K562 (cell line): Measurements from ENCODE around the gene SLC25A11. TPM values are rescaled to one million over a fixed set of nuclear protein-coding genes. Genes with fewer than 3 reads are reported as not detected.
A peak's percentile ranks its signal among the peaks of the same experiment; 100 is the strongest.

Source experiments
- ATAC-seq: fragments of 200-7000 bp; cut with Tn5 transposase; 3 replicates; pipeline ENCODE4 v1.9.1; 2020; ENCODE audit warnings: moderate library complexity
- BruUV-seq: library from RNA; stranded (reverse); fragments of 400-500 nt; replicated peaks from 2 replicates; lab custom pipeline; 2021; lab: Mats Ljungman, UMichigan
- CTCF ChIA-PET: fragments of 300-600 bp; formaldehyde crosslinking; extraction: SDS; loops from one replicate; lab custom pipeline; 2021; ENCODE audit warnings: low intra/inter-chr PET ratio; lab: Yijun Ruan, JAX
- POLR2A ChIA-PET: fragments of 300-600, 350-650 bp; sonication (Branson Sonifier 250); formaldehyde crosslinking; extraction: SDS; loops from one replicate; lab custom pipeline; 2021; ENCODE audit warnings: antibody characterized with exemption, inconsistent platforms; lab: Yijun Ruan, JAX
- DNase-seq, 4 experiments: peaks; one replicate each; pipeline versions ENCODE4 v3.0.0 to v3.0.0-alpha.2; 2011 to 2018; ENCODE audit warnings: low spot score in 3 of 4, mixed read lengths in 3 of 4; ENCODE audit errors: extremely low read depth in 1 of 4
- FAIRE-seq: peaks from 2 replicates; lab custom pipeline; 2011; peaks lifted over from hg19 to GRCh38; lab: Jason Lieb, UNC
- H2AFZ ChIP-seq: 2 replicates; pipeline ENCODE4 v1.6.0; 2011; ENCODE audit warnings: low read depth, low read length, control low read depth, inconsistent platforms
- H3K27ac ChIP-seq: fragments of 200-600 bp; 3 replicates; pipeline ENCODE4 v1.8.0; 2011; ENCODE audit warnings: low read depth, mild to moderate bottlenecking, control low read depth, inconsistent platforms, low read length, moderate library complexity, mixed read lengths; ENCODE audit errors: extremely low read depth
- H3K27me3 ChIP-seq, 2 experiments: fragments of 300-600 bp in 1 of 2; 2 replicates in 1 of 2; 3 replicates in 1 of 2; pipeline versions ENCODE4 v1.6.0 to v1.8.0; 2011; ENCODE audit warnings: inconsistent platforms in 2 of 2, low read length in 2 of 2, mild to moderate bottlenecking in 1 of 2, mixed read lengths in 1 of 2, moderate library complexity in 1 of 2; ENCODE audit not compliant: control insufficient read depth in 2 of 2, insufficient read depth in 2 of 2
- H3K36me3 ChIP-seq: fragments of 300-600 bp; 3 replicates; pipeline ENCODE4 v1.8.0; 2011; ENCODE audit warnings: mild to moderate bottlenecking, low read length, inconsistent platforms; ENCODE audit not compliant: control insufficient read depth, insufficient read depth
- H3K4me1 ChIP-seq, 2 experiments: fragments of 200-600 bp in 1 of 2; replicated peaks in 1 of 2; 2 replicates in 1 of 2; 3 replicates in 1 of 2; pipeline versions ENCODE4 v1.5.1 to v1.8.0; 2011; ENCODE audit warnings: inconsistent platforms in 2 of 2, low read length in 2 of 2, mild to moderate bottlenecking in 1 of 2, mixed read lengths in 1 of 2, moderate library complexity in 1 of 2; ENCODE audit not compliant: control insufficient read depth in 2 of 2, insufficient read depth in 2 of 2
- H3K4me2 ChIP-seq: 2 replicates; pipeline ENCODE4 v1.6.1; 2011; ENCODE audit warnings: low read length, control low read depth, inconsistent platforms, mixed read lengths; ENCODE audit not compliant: insufficient read depth
- H3K4me3 ChIP-seq: fragments of 200-600 bp; sonication (generic), shearing (Covaris generic); 2 replicates; pipeline ENCODE4 v1.5.1; 2016; ENCODE audit warnings: control low read depth, inconsistent platforms
- H3K79me2 ChIP-seq: fragments of 200-600 bp; 3 replicates; pipeline ENCODE4 v1.8.0; 2011; ENCODE audit warnings: low read length, inconsistent platforms; ENCODE audit not compliant: control insufficient read depth, insufficient read depth
- H3K9ac ChIP-seq, 2 experiments: 2 replicates each; pipeline versions ENCODE4 v1.6.0 to v1.6.1; 2011; ENCODE audit warnings: low read depth in 2 of 2, low read length in 2 of 2, control low read depth in 1 of 2, inconsistent platforms in 1 of 2, mild to moderate bottlenecking in 1 of 2, mixed read lengths in 1 of 2; ENCODE audit not compliant: insufficient read depth in 1 of 2
- H3K9me1 ChIP-seq: one replicate; pipeline ENCODE4 v1.6.0; 2011; ENCODE audit warnings: inconsistent platforms, mild to moderate bottlenecking, low read length, moderate library complexity; ENCODE audit not compliant: control insufficient read depth, insufficient read depth
- H3K9me3 ChIP-seq: replicated peaks from 2 replicates; pipeline ENCODE4 v1.5.1; 2011; ENCODE audit warnings: low read depth, low read length, inconsistent platforms; ENCODE audit not compliant: control insufficient read depth, insufficient read depth
- H4K20me1 ChIP-seq: replicated peaks from 2 replicates; pipeline ENCODE4 v1.6.1; 2011; ENCODE audit warnings: low read length, inconsistent platforms, mixed read lengths; ENCODE audit not compliant: control insufficient read depth, insufficient read depth
- GTF2F1 ChIP-seq: IDR thresholded peaks from 2 replicates; pipeline ENCODE4 v1.6.1; 2011; ENCODE audit warnings: low read depth, low read length, improper control_type of control experiment
- HCFC1 ChIP-seq: IDR thresholded peaks from 2 replicates; pipeline ENCODE4 v1.6.1; 2012; ENCODE audit warnings: low read depth, low read length, improper control_type of control experiment
- ZBTB17 ChIP-seq: fragments of 450-650 bp; formaldehyde crosslinking; IDR thresholded peaks from 2 replicates; pipeline ENCODE4 v1.4.0; 2020; ENCODE audit warnings: mild to moderate bottlenecking
- ZNF668 ChIP-seq: fragments of 250-450 bp; sonication (Bioruptor Pico); IDR thresholded peaks from 2 replicates; pipeline ENCODE4 v1.8.0; 2022; ENCODE audit warnings: mild to moderate bottlenecking, inconsistent platforms
- WGBS: fragments of 100-300 bp; shearing (Covaris generic); methylation state at CpG from one replicate; pipeline ENCODE4 v1.1.6; 2016; ENCODE audit warnings: low coverage, mixed read lengths; ENCODE audit not compliant: insufficient coverage; ENCODE audit errors: missing lambda C conversion rate; 5-methylcytosine and 5-hydroxymethylcytosine counted together
- in situ Hi-C: fragments of 300-500 bp; cut with MboI; formaldehyde crosslinking; loops from 4 replicates; pipeline ENCODE4 v1.15.0; 2018; ENCODE audit warnings: inconsistent platforms, mixed read lengths
- intact Hi-C: fragments of 100-400 bp; cut with micrococcal nuclease; formaldehyde crosslinking; loops from 2 replicates; pipeline ENCODE4 v1.14.2; 2022
- polyA plus RNA-seq, 8 experiments: library from polyadenylated mRNA; depleted of rRNA in 4 of 8; stranded (reverse) in 5 of 8; unstranded in 3 of 8; fragments of >200 nt; fragmentation: Nextera tagmentation in 2 of 8; fragmentation: Illumina TruSeq in 1 of 8; extraction: Ambion mirVana in 2 of 8; extraction: Trizol in 1 of 8; gene quantifications; 2 replicates each; pipeline versions ENCODE4 v1.2.1 to v1.2.3, GENCODE V29; 2011 to 2014; ENCODE audit warnings: inconsistent platforms in 1 of 8, missing spikeins in 1 of 8
- total RNA-seq, 7 experiments: library from RNA; depleted of rRNA in 6 of 7; stranded (reverse); fragments of >200 nt in 6 of 7; fragmentation: Illumina TruSeq in 2 of 7; extraction: Trizol in 2 of 7; gene quantifications; 2 replicates each; pipeline versions ENCODE4 v1.2.1 to v1.2.3, GENCODE V29; 2011 to 2021; ENCODE audit warnings: low replicate concordance in 1 of 7
- TF ChIP-seq, protein P1 (sequence below): fragments of 250-450 bp; sonication (Bioruptor Pico); IDR thresholded peaks from 2 replicates; pipeline ENCODE4 v1.5.0; 2020; ENCODE audit warnings: mild to moderate bottlenecking
- TF ChIP-seq, protein P2 (sequence below): IDR thresholded peaks from 2 replicates; pipeline ENCODE4 v1.6.1; 2011; ENCODE audit warnings: borderline replicate concordance, low read depth, mild to moderate bottlenecking, moderate library complexity, low read length; ENCODE audit not compliant: insufficient read depth, poor library complexity, severe bottlenecking
- TF ChIP-seq, protein P3 (sequence below): sonication (generic); formaldehyde crosslinking; IDR thresholded peaks from 2 replicates; pipeline ENCODE4 v1.8.1; 2023; ENCODE audit warnings: missing genetic modification reagents, mild to moderate bottlenecking, borderline replicate concordance
- TF ChIP-seq, protein P4 (sequence below): IDR thresholded peaks from 3 replicates; pipeline ENCODE4 v1.6.1; 2011; ENCODE audit warnings: borderline replicate concordance, mild to moderate bottlenecking, moderate library complexity; ENCODE audit not compliant: insufficient read length; ENCODE audit errors: extremely low read depth

The SLC25A11 gene
- total and polyA plus RNA-seq, 9 of the 15 experiments (the other 6 are each of a cell fraction or from before 2014, with no cell fraction given): 3.1 to 56.7 (median 32.9) TPM

DNA sequence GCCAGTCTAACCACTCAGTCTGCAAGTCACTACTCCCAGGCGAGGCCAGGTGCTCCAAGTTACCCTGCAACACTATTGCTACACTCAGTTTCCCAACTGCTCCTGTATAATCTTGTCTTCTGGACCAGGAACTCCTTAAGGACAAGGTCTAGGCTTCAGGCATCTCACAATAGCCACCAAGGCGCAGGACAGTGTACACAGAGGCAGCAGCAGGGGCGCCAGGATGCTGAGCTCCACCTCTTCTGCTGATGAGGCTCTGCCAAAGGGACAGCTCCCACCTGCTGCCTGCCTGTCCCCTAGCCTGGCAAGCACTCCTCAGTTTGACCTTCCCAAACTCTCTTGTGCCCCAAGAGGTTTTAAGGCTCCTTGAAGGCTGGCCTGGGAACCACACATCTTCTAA, 3.4 kb downstream of the SLC25A11 start:
- FAIRE-seq: no peak
- POLR2A ChIA-PET: interaction anchor here (0.6 to 1.8 kb wide), 2 partner anchors 25 to 31 kb away, joined by 3 to 4 read pairs; partner anchors contain the start of gene SPAG7
- Histone ChIP-seq H3K9me1 (no peaks in the 10 kb centered on the region), H3K27me3 (no peaks in the 10 kb centered on the region), H3K4me3 (no peak overlapping the region), H3K9ac (peak overlapping the region in 1 of 2 experiments; percentile 68; a peak in 2 of 4 replicates), H3K4me1 (peaks cover 10 to 34% of the 10 kb centered on the region in 2 experiments; a peak in 4 of 5 replicates), H2AFZ (no peak overlapping the region), H3K9me3 (no peaks in the 10 kb centered on the region), H4K20me1 (no peaks in the 10 kb centered on the region), H3K36me3 (peaks cover 27% of the 10 kb centered on the region), H3K4me2 (no peak overlapping the region), H3K27ac (no peak overlapping the region), H3K79me2 (peaks cover 30% of the 10 kb centered on the region)
- BruUV-seq: no TSS peak
- 68% methylated on average over 3 of the region's 3 CpGs for WGBS
- in situ Hi-C loops: no loop called here
- no peak for DNase-seq
- ATAC-seq: no peak
- intact Hi-C loops: no loop called here
- CTCF ChIA-PET: no interaction called here
- TF ChIP-seq, protein P1, sequence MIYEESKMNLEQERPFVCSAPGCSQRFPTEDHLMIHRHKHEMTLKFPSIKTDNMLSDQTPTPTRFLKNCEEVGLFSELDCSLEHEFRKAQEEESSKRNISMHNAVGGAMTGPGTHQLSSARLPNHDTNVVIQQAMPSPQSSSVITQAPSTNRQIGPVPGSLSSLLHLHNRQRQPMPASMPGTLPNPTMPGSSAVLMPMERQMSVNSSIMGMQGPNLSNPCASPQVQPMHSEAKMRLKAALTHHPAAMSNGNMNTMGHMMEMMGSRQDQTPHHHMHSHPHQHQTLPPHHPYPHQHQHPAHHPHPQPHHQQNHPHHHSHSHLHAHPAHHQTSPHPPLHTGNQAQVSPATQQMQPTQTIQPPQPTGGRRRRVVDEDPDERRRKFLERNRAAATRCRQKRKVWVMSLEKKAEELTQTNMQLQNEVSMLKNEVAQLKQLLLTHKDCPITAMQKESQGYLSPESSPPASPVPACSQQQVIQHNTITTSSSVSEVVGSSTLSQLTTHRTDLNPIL (CRISPR knock-in tag): no peak
- TF ChIP-seq, protein P2, sequence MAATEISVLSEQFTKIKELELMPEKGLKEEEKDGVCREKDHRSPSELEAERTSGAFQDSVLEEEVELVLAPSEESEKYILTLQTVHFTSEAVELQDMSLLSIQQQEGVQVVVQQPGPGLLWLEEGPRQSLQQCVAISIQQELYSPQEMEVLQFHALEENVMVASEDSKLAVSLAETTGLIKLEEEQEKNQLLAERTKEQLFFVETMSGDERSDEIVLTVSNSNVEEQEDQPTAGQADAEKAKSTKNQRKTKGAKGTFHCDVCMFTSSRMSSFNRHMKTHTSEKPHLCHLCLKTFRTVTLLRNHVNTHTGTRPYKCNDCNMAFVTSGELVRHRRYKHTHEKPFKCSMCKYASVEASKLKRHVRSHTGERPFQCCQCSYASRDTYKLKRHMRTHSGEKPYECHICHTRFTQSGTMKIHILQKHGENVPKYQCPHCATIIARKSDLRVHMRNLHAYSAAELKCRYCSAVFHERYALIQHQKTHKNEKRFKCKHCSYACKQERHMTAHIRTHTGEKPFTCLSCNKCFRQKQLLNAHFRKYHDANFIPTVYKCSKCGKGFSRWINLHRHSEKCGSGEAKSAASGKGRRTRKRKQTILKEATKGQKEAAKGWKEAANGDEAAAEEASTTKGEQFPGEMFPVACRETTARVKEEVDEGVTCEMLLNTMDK: no peak
- TF ChIP-seq, protein P3, sequence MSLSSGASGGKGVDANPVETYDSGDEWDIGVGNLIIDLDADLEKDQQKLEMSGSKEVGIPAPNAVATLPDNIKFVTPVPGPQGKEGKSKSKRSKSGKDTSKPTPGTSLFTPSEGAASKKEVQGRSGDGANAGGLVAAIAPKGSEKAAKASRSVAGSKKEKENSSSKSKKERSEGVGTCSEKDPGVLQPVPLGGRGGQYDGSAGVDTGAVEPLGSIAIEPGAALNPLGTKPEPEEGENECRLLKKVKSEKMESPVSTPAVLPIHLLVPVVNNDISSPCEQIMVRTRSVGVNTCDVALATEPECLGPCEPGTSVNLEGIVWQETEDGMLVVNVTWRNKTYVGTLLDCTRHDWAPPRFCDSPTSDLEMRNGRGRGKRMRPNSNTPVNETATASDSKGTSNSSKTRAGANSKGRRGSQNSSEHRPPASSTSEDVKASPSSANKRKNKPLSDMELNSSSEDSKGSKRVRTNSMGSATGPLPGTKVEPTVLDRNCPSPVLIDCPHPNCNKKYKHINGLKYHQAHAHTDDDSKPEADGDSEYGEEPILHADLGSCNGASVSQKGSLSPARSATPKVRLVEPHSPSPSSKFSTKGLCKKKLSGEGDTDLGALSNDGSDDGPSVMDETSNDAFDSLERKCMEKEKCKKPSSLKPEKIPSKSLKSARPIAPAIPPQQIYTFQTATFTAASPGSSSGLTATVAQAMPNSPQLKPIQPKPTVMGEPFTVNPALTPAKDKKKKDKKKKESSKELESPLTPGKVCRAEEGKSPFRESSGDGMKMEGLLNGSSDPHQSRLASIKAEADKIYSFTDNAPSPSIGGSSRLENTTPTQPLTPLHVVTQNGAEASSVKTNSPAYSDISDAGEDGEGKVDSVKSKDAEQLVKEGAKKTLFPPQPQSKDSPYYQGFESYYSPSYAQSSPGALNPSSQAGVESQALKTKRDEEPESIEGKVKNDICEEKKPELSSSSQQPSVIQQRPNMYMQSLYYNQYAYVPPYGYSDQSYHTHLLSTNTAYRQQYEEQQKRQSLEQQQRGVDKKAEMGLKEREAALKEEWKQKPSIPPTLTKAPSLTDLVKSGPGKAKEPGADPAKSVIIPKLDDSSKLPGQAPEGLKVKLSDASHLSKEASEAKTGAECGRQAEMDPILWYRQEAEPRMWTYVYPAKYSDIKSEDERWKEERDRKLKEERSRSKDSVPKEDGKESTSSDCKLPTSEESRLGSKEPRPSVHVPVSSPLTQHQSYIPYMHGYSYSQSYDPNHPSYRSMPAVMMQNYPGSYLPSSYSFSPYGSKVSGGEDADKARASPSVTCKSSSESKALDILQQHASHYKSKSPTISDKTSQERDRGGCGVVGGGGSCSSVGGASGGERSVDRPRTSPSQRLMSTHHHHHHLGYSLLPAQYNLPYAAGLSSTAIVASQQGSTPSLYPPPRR: no peak
- TF ChIP-seq, protein P4, sequence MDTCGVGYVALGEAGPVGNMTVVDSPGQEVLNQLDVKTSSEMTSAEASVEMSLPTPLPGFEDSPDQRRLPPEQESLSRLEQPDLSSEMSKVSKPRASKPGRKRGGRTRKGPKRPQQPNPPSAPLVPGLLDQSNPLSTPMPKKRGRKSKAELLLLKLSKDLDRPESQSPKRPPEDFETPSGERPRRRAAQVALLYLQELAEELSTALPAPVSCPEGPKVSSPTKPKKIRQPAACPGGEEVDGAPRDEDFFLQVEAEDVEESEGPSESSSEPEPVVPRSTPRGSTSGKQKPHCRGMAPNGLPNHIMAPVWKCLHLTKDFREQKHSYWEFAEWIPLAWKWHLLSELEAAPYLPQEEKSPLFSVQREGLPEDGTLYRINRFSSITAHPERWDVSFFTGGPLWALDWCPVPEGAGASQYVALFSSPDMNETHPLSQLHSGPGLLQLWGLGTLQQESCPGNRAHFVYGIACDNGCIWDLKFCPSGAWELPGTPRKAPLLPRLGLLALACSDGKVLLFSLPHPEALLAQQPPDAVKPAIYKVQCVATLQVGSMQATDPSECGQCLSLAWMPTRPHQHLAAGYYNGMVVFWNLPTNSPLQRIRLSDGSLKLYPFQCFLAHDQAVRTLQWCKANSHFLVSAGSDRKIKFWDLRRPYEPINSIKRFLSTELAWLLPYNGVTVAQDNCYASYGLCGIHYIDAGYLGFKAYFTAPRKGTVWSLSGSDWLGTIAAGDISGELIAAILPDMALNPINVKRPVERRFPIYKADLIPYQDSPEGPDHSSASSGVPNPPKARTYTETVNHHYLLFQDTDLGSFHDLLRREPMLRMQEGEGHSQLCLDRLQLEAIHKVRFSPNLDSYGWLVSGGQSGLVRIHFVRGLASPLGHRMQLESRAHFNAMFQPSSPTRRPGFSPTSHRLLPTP: no peak
- TF ChIP-seq ZNF668 (CRISPR knock-in tag) (no peak), ZBTB17 (no peak), GTF2F1 (no peak), HCFC1 (no peak)
